Retinal pigment epithelial cell (primary cell): ENCODE measurements around the gene DCAF4.

ENCODE experiments used
- DNase-seq: peaks from one replicate; pipeline ENCODE4 v3.0.0-alpha.2; 2010; ENCODE audit warnings: low read depth
- H3K4me3 ChIP-seq: 2 replicates; pipeline ENCODE4 v1.5.1; 2011; ENCODE audit warnings: mild to moderate bottlenecking, low read length, control low read depth, moderate library complexity
- TF ChIP-seq, protein P1 (sequence below): conservative IDR thresholded peaks from 2 replicates; pipeline ENCODE4 v1.5.1; 2011; ENCODE audit warnings: low read depth, low read length, control low read depth, inconsistent platforms

The DCAF4 gene

DNA sequence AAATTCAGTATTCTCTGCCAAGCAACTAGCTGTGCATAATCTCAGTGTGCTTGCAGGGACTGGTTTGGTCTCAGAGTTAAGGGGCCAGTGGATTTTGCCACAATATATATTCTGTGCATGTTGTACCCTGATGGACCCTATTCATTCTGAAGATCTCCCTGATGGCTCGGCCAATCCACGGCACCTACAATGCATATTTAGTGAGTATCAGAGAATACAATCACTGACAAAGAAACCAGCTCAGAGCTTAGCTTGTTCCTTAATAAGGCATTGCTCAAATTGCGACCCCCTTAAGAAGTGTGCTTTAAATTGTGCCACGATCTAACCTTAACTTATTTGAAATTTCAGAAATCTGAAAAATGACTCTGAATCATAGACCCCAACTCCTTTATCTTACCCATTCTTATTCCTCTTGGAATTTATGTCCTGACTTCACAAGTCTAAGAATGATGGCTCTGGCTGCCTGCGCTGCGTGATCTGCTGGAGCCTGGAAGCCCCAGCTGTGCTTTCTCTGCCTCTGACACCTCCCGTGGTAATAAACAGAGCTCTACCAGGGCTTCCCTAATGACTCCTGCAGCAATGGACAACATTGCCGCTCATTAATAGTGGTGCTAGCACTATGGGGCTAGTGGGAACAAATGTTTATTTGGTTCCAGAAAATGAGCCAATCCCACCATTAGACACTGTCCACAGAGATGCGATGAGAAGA is 9.0 kb upstream of the DCAF4 start:
- no peak for DNase-seq
- TF ChIP-seq, protein P1, sequence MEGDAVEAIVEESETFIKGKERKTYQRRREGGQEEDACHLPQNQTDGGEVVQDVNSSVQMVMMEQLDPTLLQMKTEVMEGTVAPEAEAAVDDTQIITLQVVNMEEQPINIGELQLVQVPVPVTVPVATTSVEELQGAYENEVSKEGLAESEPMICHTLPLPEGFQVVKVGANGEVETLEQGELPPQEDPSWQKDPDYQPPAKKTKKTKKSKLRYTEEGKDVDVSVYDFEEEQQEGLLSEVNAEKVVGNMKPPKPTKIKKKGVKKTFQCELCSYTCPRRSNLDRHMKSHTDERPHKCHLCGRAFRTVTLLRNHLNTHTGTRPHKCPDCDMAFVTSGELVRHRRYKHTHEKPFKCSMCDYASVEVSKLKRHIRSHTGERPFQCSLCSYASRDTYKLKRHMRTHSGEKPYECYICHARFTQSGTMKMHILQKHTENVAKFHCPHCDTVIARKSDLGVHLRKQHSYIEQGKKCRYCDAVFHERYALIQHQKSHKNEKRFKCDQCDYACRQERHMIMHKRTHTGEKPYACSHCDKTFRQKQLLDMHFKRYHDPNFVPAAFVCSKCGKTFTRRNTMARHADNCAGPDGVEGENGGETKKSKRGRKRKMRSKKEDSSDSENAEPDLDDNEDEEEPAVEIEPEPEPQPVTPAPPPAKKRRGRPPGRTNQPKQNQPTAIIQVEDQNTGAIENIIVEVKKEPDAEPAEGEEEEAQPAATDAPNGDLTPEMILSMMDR: no peak
- H3K4me3 ChIP-seq: no peak overlapping the region

DNA sequence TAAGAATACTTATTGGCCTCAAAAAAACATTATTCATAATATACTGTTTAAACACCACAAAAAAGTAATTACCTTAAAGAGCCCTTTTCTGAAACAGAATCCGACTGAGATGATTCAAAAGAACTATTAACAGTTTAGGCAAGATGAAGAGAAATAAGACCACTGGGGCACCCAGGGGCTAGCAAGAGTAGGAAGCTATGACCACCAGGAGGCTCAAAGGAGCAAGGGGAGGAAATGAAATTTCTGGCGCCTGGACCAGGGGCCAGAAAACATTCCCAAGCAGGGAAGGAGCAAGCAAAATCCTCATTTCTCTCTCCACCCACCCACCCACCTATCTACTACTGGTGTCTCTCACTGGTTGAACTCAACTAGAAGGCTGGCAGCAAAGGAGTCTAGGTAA is 6.3 kb upstream of the DCAF4 start:
- TF ChIP-seq, protein P1: peak; percentile 33
- H3K4me3 ChIP-seq: no peak overlapping the region
- no peak for DNase-seq

DNA sequence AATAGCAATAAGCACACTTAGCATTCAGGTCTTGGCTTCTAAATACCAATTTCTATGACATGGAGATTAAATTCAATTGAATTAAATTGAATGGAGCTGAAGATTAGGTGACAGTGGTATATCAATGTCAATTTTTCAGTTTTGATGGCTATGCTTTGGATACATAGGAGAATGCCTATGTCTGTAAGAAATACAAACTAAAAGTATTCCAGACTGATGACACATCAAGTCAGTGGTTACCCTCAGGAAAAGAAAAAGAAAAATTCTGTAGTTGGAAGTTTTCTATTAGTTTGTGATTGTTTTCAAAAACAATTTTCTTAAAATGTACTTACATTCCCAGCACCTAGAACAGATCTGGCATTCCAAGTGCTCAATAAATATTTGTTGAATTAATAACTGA is 4.9 kb upstream of the DCAF4 start:
- DNase-seq: no peak
- TF ChIP-seq, protein P1: no peak
- H3K4me3 ChIP-seq: no peak overlapping the region

DNA sequence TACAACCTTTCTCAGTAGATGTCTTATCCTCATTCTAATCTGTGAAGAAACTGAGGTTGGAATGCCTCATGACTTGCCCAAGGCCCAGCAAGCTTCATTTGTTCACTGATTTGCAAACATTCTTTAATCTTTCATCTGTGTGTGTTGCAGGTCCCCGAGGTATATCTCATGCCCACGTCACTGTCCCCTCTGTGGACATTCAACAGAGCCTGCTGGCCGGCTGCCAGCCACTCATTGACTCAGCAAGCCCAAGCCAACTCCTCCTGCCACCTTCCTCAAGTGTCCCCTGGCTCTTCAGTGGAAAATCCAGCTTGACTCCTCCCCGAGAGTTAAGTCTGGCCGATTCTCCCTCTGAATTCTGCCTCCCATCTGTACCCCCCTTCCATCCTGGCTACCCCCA is 1.9 kb upstream of the DCAF4 start:
- no peak for DNase-seq
- TF ChIP-seq, protein P1: no peak
- H3K4me3 ChIP-seq: no peak overlapping the region

DNA sequence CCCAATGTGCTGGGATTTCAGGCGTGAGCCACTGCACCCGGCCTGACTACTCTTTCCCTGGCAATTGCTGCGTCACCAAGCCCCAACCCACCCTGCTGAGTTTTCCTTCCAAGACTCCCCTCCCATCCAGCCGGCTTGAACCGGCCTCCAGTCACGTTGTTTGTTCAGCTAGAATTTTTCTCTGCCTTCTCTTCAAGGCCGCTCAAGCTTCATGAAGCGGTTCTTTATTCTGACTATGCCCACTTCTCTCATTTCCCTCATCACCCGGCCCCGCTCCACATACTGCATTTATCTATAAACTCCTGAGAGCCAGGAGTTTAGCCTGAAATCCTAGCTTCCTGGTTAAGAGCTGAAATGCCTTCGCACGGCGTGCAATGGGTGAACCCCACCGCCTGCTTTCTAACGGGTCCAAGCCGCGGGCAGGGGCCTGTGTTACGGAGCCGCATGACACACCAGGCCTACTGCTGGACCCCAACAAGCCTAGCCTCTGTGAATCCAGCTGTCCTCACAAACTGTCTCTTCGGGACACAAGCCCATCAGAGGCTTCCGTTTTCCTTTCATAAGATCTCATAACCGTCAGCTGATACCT is 999 bp upstream of the DCAF4 start:
- no peak for DNase-seq
- TF ChIP-seq, protein P1: no peak
- H3K4me3 ChIP-seq: peak overlapping the region; percentile 88

DNA sequence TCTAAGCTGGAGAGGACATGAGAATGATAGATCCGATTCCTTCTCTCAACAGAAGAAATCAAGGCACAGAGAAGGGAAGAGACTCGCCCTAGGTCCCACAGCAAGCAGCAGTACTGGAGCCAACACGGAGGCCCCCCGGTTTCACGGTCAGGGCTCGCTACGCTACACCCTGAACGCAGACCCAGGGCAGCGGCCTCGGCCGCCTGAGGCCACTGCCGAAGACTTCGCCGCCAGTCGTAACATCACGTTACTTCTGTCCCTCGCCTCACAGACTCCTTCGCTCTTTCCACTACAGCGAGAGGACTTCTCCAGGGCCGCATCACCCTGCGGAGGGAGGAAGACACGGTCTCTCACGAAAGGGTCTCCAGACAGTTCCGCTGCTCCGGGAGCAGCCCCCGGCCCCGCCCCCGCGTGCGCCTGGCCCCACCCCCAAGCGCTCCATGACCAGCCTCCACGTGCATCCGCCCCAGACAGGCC is 411 bp upstream of the DCAF4 start:
- peak overlapping the region; percentile 88 for H3K4me3 ChIP-seq
- TF ChIP-seq, protein P1: no peak

DNA sequence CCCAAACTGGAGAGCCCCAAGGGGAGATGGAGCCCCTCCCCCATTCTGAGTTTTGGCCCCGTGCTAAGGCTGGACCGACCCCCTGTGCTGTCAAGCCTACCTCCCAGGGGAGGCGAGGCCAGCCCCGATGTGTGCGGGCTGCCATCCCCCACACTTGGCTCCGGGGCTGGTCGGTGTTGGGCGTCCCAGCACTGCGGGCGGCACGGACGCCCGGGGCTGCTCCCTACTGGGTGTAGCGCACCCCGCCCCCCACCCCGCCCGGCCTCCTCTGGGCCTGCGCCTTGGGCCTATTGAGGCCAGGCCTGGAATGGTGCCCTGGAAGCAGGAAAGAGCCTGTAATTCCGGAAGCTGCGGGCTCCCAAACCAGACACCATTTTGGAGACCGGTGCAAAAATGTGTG is 2.6 kb downstream of the DCAF4 start:
- TF ChIP-seq, protein P1: no peak
- DNase-seq: no peak
- no peak overlapping the region for H3K4me3 ChIP-seq

More for the DNA sequence above, 411 bp upstream of the DCAF4 start:
- no peak for DNase-seq
